H1 (cell line): ENCODE results near the gene BLOC1S4. TPM values are rescaled to one million over a fixed set of nuclear protein-coding genes. Genes with fewer than 3 reads are reported as not detected.

Experiments used
- CTCF ChIA-PET: fragments of 300-600 bp; sonication (Branson Sonifier 250); formaldehyde crosslinking; loops from one replicate; lab custom pipeline; 2021; ENCODE audit not compliant: partially characterized antibody; lab: Charles Lee
- POLR2A ChIA-PET: fragments of 300-600 bp; sonication (Branson Sonifier 250); formaldehyde crosslinking; loops from one replicate; lab custom pipeline; 2021; ENCODE audit warnings: inconsistent platforms; ENCODE audit not compliant: partially characterized antibody; lab: Charles Lee
- DNase-seq, 2 experiments: peaks; one replicate each; pipeline versions ENCODE4 v3.0.0 to v3.0.0-alpha.2; 2010 to 2022; ENCODE audit warnings: low spot score in 2 of 2, low read depth in 1 of 2, mixed read lengths in 1 of 2
- FAIRE-seq: peaks from 2 replicates; lab custom pipeline; 2011; peaks lifted over from hg19 to GRCh38; lab: Jason Lieb, UNC
- H2AFZ ChIP-seq: 2 replicates; pipeline ENCODE4 v1.8.1; 2012; ENCODE audit warnings: low read length, inconsistent platforms
- H2AK5ac ChIP-seq: 2 replicates; pipeline ENCODE4 v1.6.1; 2013; ENCODE audit warnings: low read depth, low read length
- H2BK120ac ChIP-seq: replicated peaks from 2 replicates; pipeline ENCODE3; 2013; ENCODE audit warnings: low read depth, low read length, inconsistent platforms
- H2BK12ac ChIP-seq: 2 replicates; pipeline ENCODE4 v1.6.1; 2013; ENCODE audit warnings: low read depth, low read length
- H2BK15ac ChIP-seq: 2 replicates; pipeline ENCODE4 v1.6.1; 2013; ENCODE audit warnings: low read length
- H2BK20ac ChIP-seq: 2 replicates; pipeline ENCODE4 v1.6.1; 2013; ENCODE audit warnings: low read length
- H2BK5ac ChIP-seq: 2 replicates; pipeline ENCODE4 v1.6.1; 2013; ENCODE audit warnings: low read depth, low read length
- H3K14ac ChIP-seq: 2 replicates; pipeline ENCODE4 v1.6.1; 2013; ENCODE audit warnings: inconsistent platforms; ENCODE audit not compliant: insufficient read length
- H3K18ac ChIP-seq: 2 replicates; pipeline ENCODE4 v1.6.1; 2013; ENCODE audit warnings: low read length; ENCODE audit errors: extremely low read depth
- H3K23ac ChIP-seq: 2 replicates; pipeline ENCODE4 v1.6.1; 2013; ENCODE audit warnings: inconsistent platforms; ENCODE audit not compliant: insufficient read length
- H3K23me2 ChIP-seq: 2 replicates; pipeline ENCODE4 v1.6.1; 2013; ENCODE audit warnings: low read depth, low read length
- H3K27ac ChIP-seq: 2 replicates; pipeline ENCODE4 v1.6.1; 2011; ENCODE audit warnings: low read depth, low read length, inconsistent platforms
- H3K27me3 ChIP-seq, 4 experiments: replicated peaks in 1 of 4; 1 replicate in 1 of 4; 2 replicates in 3 of 4; pipeline versions ENCODE4 v1.6.1 to v1.8.1; 2011 to 2013; ENCODE audit warnings: low read length in 3 of 4, mild to moderate bottlenecking in 3 of 4, inconsistent platforms in 2 of 4, mixed read lengths in 2 of 4, moderate library complexity in 1 of 4; ENCODE audit not compliant: control insufficient read depth in 3 of 4, insufficient read depth in 3 of 4; ENCODE audit errors: extremely low read depth in 1 of 4
- H3K36me3 ChIP-seq, 4 experiments: 2 replicates each; pipeline versions ENCODE4 v1.6.1 to v1.8.1; 2011 to 2013; ENCODE audit warnings: mild to moderate bottlenecking in 4 of 4, low read length in 3 of 4, moderate library complexity in 2 of 4, control low read depth in 1 of 4, inconsistent platforms in 1 of 4; ENCODE audit not compliant: insufficient read depth in 4 of 4, control insufficient read depth in 2 of 4
- H3K4ac ChIP-seq: replicated peaks from 2 replicates; pipeline ENCODE3; 2013; ENCODE audit warnings: low read length, low read depth, mixed read lengths, inconsistent platforms; ENCODE audit not compliant: insufficient read length
- H3K4me1 ChIP-seq, 4 experiments: replicated peaks in 1 of 4; 1 replicate in 1 of 4; 2 replicates in 3 of 4; pipeline versions ENCODE4 v1.6.1 to v1.8.1; 2011 to 2013; ENCODE audit warnings: low read length in 3 of 4, inconsistent platforms in 2 of 4, mixed read lengths in 1 of 4; ENCODE audit not compliant: insufficient read depth in 4 of 4, control insufficient read depth in 3 of 4
- H3K4me2 ChIP-seq, 2 experiments: 2 replicates each; pipeline versions ENCODE4 v1.6.1 to v1.8.1; 2011 to 2013; ENCODE audit warnings: low read depth in 2 of 2, low read length in 2 of 2, control low read depth in 1 of 2, inconsistent platforms in 1 of 2, mild to moderate bottlenecking in 1 of 2; ENCODE audit not compliant: insufficient read depth in 1 of 2
- H3K4me3 ChIP-seq, 4 experiments: fragments of 200-600, 300-600 bp in 1 of 4; sonication (generic), shearing (Covaris generic), sonication (Bioruptor Twin) in 1 of 4; 2 replicates each; pipeline versions ENCODE4 v1.5.1 to v1.8.1; 2011 to 2016; ENCODE audit warnings: low read length in 4 of 4, low read depth in 3 of 4, control low read depth in 2 of 4, inconsistent platforms in 2 of 4, mild to moderate bottlenecking in 2 of 4, mixed read lengths in 1 of 4, moderate library complexity in 1 of 4; ENCODE audit not compliant: insufficient read depth in 2 of 4; ENCODE audit errors: extremely low read depth in 1 of 4
- H3K56ac ChIP-seq: replicated peaks from 2 replicates; pipeline ENCODE3; 2013; ENCODE audit warnings: low read depth, mild to moderate bottlenecking, mixed read lengths, low read length, inconsistent platforms; ENCODE audit not compliant: insufficient read length
- H3K79me1 ChIP-seq: 2 replicates; pipeline ENCODE4 v1.6.1; 2013; ENCODE audit warnings: low read depth, low read length, control low read depth
- H3K79me2 ChIP-seq, 2 experiments: 2 replicates each; pipeline versions ENCODE4 v1.6.1 to v1.8.1; 2012 to 2013; ENCODE audit warnings: low read length in 2 of 2, mild to moderate bottlenecking in 2 of 2, inconsistent platforms in 1 of 2; ENCODE audit not compliant: insufficient read depth in 2 of 2, control insufficient read depth in 1 of 2
- H3K9ac ChIP-seq, 4 experiments: replicated peaks in 1 of 4; 1 replicate in 1 of 4; 2 replicates in 3 of 4; pipeline versions ENCODE4 v1.6.1 to v1.8.1; 2011 to 2013; ENCODE audit warnings: low read depth in 3 of 4, low read length in 3 of 4, control low read depth in 2 of 4, mild to moderate bottlenecking in 2 of 4, moderate library complexity in 2 of 4, inconsistent platforms in 1 of 4; ENCODE audit errors: extremely low read depth in 1 of 4
- H3K9me3 ChIP-seq, 2 experiments: 2 replicates each; pipeline versions ENCODE4 v1.6.1 to v1.8.1; 2012 to 2013; ENCODE audit warnings: mild to moderate bottlenecking in 2 of 2, moderate library complexity in 2 of 2, control low read depth in 1 of 2, inconsistent platforms in 1 of 2, low read depth in 1 of 2, low read length in 1 of 2, mixed read lengths in 1 of 2; ENCODE audit not compliant: insufficient read depth in 2 of 2
- H4K20me1 ChIP-seq, 2 experiments: replicated peaks in 1 of 2; 2 replicates each; pipeline versions ENCODE3 to v1.8.1; 2011 to 2013; ENCODE audit warnings: inconsistent platforms in 2 of 2, low read length in 2 of 2, mild to moderate bottlenecking in 1 of 2; ENCODE audit not compliant: insufficient read depth in 2 of 2, control insufficient read depth in 1 of 2
- H4K5ac ChIP-seq: 2 replicates; pipeline ENCODE4 v1.6.1; 2013; ENCODE audit warnings: low read length, low read depth, mixed read lengths, inconsistent platforms; ENCODE audit not compliant: insufficient read length
- H4K8ac ChIP-seq: 2 replicates; pipeline ENCODE4 v1.8.0; 2013; ENCODE audit warnings: mild to moderate bottlenecking, moderate library complexity, low read length, inconsistent platforms; ENCODE audit not compliant: insufficient read depth; ENCODE audit errors: extremely low read depth
- H4K91ac ChIP-seq: replicated peaks from 2 replicates; pipeline ENCODE3; 2013; ENCODE audit warnings: low read length, mixed read lengths, inconsistent platforms; ENCODE audit not compliant: insufficient read length
- BACH1 ChIP-seq: IDR thresholded peaks from 2 replicates; pipeline ENCODE4 v1.6.1; 2012; ENCODE audit warnings: low read length, improper control_type of control experiment
- RXRA ChIP-seq: IDR thresholded peaks from 2 replicates; pipeline ENCODE4 v1.6.1; 2011; ENCODE audit warnings: low read depth, mild to moderate bottlenecking, low read length, moderate library complexity; ENCODE audit not compliant: insufficient read depth
- TAF7 ChIP-seq: optimal IDR thresholded peaks from 2 replicates; pipeline ENCODE3; 2011; ENCODE audit warnings: low read depth, mild to moderate bottlenecking, inconsistent platforms, low read length, moderate library complexity, borderline replicate concordance
- WGBS, 2 experiments: shearing (Covaris generic) in 1 of 2; methylation state at CpG; one replicate each; pipeline versions ENCODE4 v1.1.6 to v1.1.7; 2013 to 2015; ENCODE audit warnings: low lambda C conversion rate in 2 of 2, mixed read lengths in 2 of 2, inconsistent platforms in 1 of 2, low coverage in 1 of 2, missing lambda C conversion rate in 1 of 2; ENCODE audit not compliant: insufficient replicate concordance in 2 of 2, insufficient coverage in 1 of 2, insufficient read length in 1 of 2; ENCODE audit errors: extremely low coverage in 1 of 2, missing lambda C conversion rate in 1 of 2; 5-methylcytosine and 5-hydroxymethylcytosine counted together
- polyA plus RNA-seq, 7 experiments: library from polyadenylated mRNA; depleted of rRNA in 3 of 7; stranded (reverse) in 5 of 7; unstranded in 2 of 7; fragments of >200 nt in 5 of 7; fragments of 200-250 nt in 2 of 7; gene quantifications; 1 replicate in 5 of 7; 2 replicates in 1 of 7; 4 replicates in 1 of 7; pipeline versions ENCODE4 v1.2.1 to v1.2.3, GENCODE V29; 2011 to 2013; ENCODE audit warnings: missing spikeins in 2 of 7, mixed read lengths in 2 of 7
- total RNA-seq: library from RNA; stranded (reverse); fragmentation: NEBNext Ultra II Directional; extraction: Animal tissue kit (Norgen Biotek cat#: 25700); gene quantifications from 2 replicates; pipeline ENCODE4 v1.2.1, GENCODE V29; 2021

BLOC1S4 gene
- total and polyA plus RNA-seq, 2 of the 8 experiments (the other 6 are each of a cell fraction or from before 2014, with no cell fraction given), result 19.1 to 27.8 TPM

- Histone ChIP-seq H2AFZ (no peak overlapping the region), H4K91ac (no peak overlapping the region), H3K4me2 (no peak overlapping the region), H2BK12ac (no peak overlapping the region), H4K5ac (no peak overlapping the region), H3K9ac (no peak overlapping the region), H3K4me3 (no peak overlapping the region), H3K4ac (no peak overlapping the region), H4K20me1 (no peaks in the 10 kb centered on the region), H3K79me1 (no peaks in the 10 kb centered on the region), H3K18ac (no peak overlapping the region), H3K23me2 (no peaks in the 10 kb centered on the region), H2BK15ac (no peak overlapping the region), H3K27me3 (no peaks in the 10 kb centered on the region), H3K36me3 (no peaks in the 10 kb centered on the region), H3K79me2 (no peaks in the 10 kb centered on the region), H3K23ac (no peak overlapping the region), H3K9me3 (peaks cover 0 to 2% of the 10 kb centered on the region in 2 experiments; a peak in 2 of 4 replicates), H3K56ac (no peak overlapping the region), H4K8ac (no peak overlapping the region), H2BK5ac (no peak overlapping the region), H3K27ac (no peak overlapping the region), H2AK5ac (no peak overlapping the region), H2BK120ac (no peak overlapping the region), H2BK20ac (no peak overlapping the region; the same call in 1 of the 2 replicates), H3K4me1 (peaks cover 0 to 6% (median 0%) of the 10 kb centered on the region in 4 experiments; a peak in 2 of 7 replicates), H3K14ac (no peak overlapping the region)
- WGBS, 2 experiments, result 85% methylated on average over 6 of the region's 9 CpGs; no CpG with 5 or more reads in 1 of the 2 experiments
- ChIA-PET POLR2A (no interaction called here), CTCF (no interaction called here)
- FAIRE-seq (no peak), DNase-seq (no peak)
- TF ChIP-seq BACH1 (no peak), RXRA (no peak), TAF7 (no peak)
These were observed 37.9 kb downstream of the BLOC1S4 start for GRCh38 chr4:6753891-6754290.
